K562 (cell line): ENCODE data around the gene KNDC1. TPM values are rescaled to one million over a fixed set of nuclear protein-coding genes. Genes with fewer than 3 reads are reported as not detected.

Experiments used
- ATAC-seq: fragments of 200-7000 bp; cut with Tn5 transposase; 3 replicates; pipeline ENCODE4 v1.9.1; 2020; ENCODE audit warnings: moderate library complexity
- BruUV-seq: library from RNA; stranded (reverse); fragments of 400-500 nt; replicated peaks from 2 replicates; lab custom pipeline; 2021; lab: Mats Ljungman, UMichigan
- CTCF ChIA-PET: fragments of 300-600 bp; formaldehyde crosslinking; extraction: SDS; loops from one replicate; lab custom pipeline; 2021; ENCODE audit warnings: low intra/inter-chr PET ratio; lab: Yijun Ruan, JAX
- POLR2A ChIA-PET: fragments of 300-600, 350-650 bp; sonication (Branson Sonifier 250); formaldehyde crosslinking; extraction: SDS; loops from one replicate; lab custom pipeline; 2021; ENCODE audit warnings: antibody characterized with exemption, inconsistent platforms; lab: Yijun Ruan, JAX
- DNase-seq, 4 experiments: peaks; one replicate each; pipeline versions ENCODE4 v3.0.0 to v3.0.0-alpha.2; 2011 to 2018; ENCODE audit warnings: low spot score in 3 of 4, mixed read lengths in 3 of 4; ENCODE audit errors: extremely low read depth in 1 of 4
- FAIRE-seq: peaks from 2 replicates; lab custom pipeline; 2011; peaks lifted over from hg19 to GRCh38; lab: Jason Lieb, UNC
- H2AFZ ChIP-seq: 2 replicates; pipeline ENCODE4 v1.6.0; 2011; ENCODE audit warnings: low read depth, low read length, control low read depth, inconsistent platforms
- H3K27ac ChIP-seq: fragments of 200-600 bp; 3 replicates; pipeline ENCODE4 v1.8.0; 2011; ENCODE audit warnings: low read depth, mild to moderate bottlenecking, control low read depth, inconsistent platforms, low read length, moderate library complexity, mixed read lengths; ENCODE audit errors: extremely low read depth
- H3K27me3 ChIP-seq, 2 experiments: fragments of 300-600 bp in 1 of 2; 2 replicates in 1 of 2; 3 replicates in 1 of 2; pipeline versions ENCODE4 v1.6.0 to v1.8.0; 2011; ENCODE audit warnings: inconsistent platforms in 2 of 2, low read length in 2 of 2, mild to moderate bottlenecking in 1 of 2, mixed read lengths in 1 of 2, moderate library complexity in 1 of 2; ENCODE audit not compliant: control insufficient read depth in 2 of 2, insufficient read depth in 2 of 2
- H3K36me3 ChIP-seq: fragments of 300-600 bp; 3 replicates; pipeline ENCODE4 v1.8.0; 2011; ENCODE audit warnings: mild to moderate bottlenecking, low read length, inconsistent platforms; ENCODE audit not compliant: control insufficient read depth, insufficient read depth
- H3K4me1 ChIP-seq, 2 experiments: fragments of 200-600 bp in 1 of 2; replicated peaks in 1 of 2; 2 replicates in 1 of 2; 3 replicates in 1 of 2; pipeline versions ENCODE4 v1.5.1 to v1.8.0; 2011; ENCODE audit warnings: inconsistent platforms in 2 of 2, low read length in 2 of 2, mild to moderate bottlenecking in 1 of 2, mixed read lengths in 1 of 2, moderate library complexity in 1 of 2; ENCODE audit not compliant: control insufficient read depth in 2 of 2, insufficient read depth in 2 of 2
- H3K4me2 ChIP-seq: 2 replicates; pipeline ENCODE4 v1.6.1; 2011; ENCODE audit warnings: low read length, control low read depth, inconsistent platforms, mixed read lengths; ENCODE audit not compliant: insufficient read depth
- H3K4me3 ChIP-seq: fragments of 200-600 bp; sonication (generic), shearing (Covaris generic); 2 replicates; pipeline ENCODE4 v1.5.1; 2016; ENCODE audit warnings: control low read depth, inconsistent platforms
- H3K79me2 ChIP-seq: fragments of 200-600 bp; 3 replicates; pipeline ENCODE4 v1.8.0; 2011; ENCODE audit warnings: low read length, inconsistent platforms; ENCODE audit not compliant: control insufficient read depth, insufficient read depth
- H3K9ac ChIP-seq, 2 experiments: 2 replicates each; pipeline versions ENCODE4 v1.6.0 to v1.6.1; 2011; ENCODE audit warnings: low read depth in 2 of 2, low read length in 2 of 2, control low read depth in 1 of 2, inconsistent platforms in 1 of 2, mild to moderate bottlenecking in 1 of 2, mixed read lengths in 1 of 2; ENCODE audit not compliant: insufficient read depth in 1 of 2
- H3K9me1 ChIP-seq: one replicate; pipeline ENCODE4 v1.6.0; 2011; ENCODE audit warnings: inconsistent platforms, mild to moderate bottlenecking, low read length, moderate library complexity; ENCODE audit not compliant: control insufficient read depth, insufficient read depth
- H3K9me3 ChIP-seq: replicated peaks from 2 replicates; pipeline ENCODE4 v1.5.1; 2011; ENCODE audit warnings: low read depth, low read length, inconsistent platforms; ENCODE audit not compliant: control insufficient read depth, insufficient read depth
- H4K20me1 ChIP-seq: replicated peaks from 2 replicates; pipeline ENCODE4 v1.6.1; 2011; ENCODE audit warnings: low read length, inconsistent platforms, mixed read lengths; ENCODE audit not compliant: control insufficient read depth, insufficient read depth
- ARID3A ChIP-seq: IDR thresholded peaks from 2 replicates; pipeline ENCODE4 v1.6.1; 2012; ENCODE audit warnings: low read depth, low read length, improper control_type of control experiment, borderline replicate concordance
- BHLHE40 ChIP-seq: IDR thresholded peaks from 2 replicates; pipeline ENCODE4 v1.6.1; 2011; ENCODE audit warnings: low read length, improper control_type of control experiment
- FOXA3 ChIP-seq, 2 experiments: fragments of 450-650 bp in 1 of 2; sonication (generic) in 1 of 2; formaldehyde crosslinking; IDR thresholded peaks in 1 of 2; conservative IDR thresholded peaks in 1 of 2; 2 replicates each; pipeline versions ENCODE4 v1.4.0 to v1.8.0; 2020 to 2022; ENCODE audit warnings: mild to moderate bottlenecking in 2 of 2, missing genetic modification reagents in 1 of 2
- FOXJ2 ChIP-seq: fragments of 200-800 bp; sonication (Bioruptor generic); IDR thresholded peaks from 2 replicates; pipeline ENCODE4 v1.6.1; 2016; ENCODE audit warnings: missing genetic modification characterization, missing compliant biosample characterization
- TCF3 ChIP-seq: sonication (generic); formaldehyde crosslinking; IDR thresholded peaks from 2 replicates; pipeline ENCODE4 v1.4.0; 2020; ENCODE audit warnings: mild to moderate bottlenecking, missing genetic modification reagents
- ZBTB11 ChIP-seq, 3 experiments: fragments of 200-800 bp in 1 of 3; fragments of 250-450 bp in 1 of 3; fragments of 450-650 bp in 1 of 3; sonication (Bioruptor Pico) in 1 of 3; sonication (Bioruptor generic) in 1 of 3; formaldehyde crosslinking in 1 of 3; IDR thresholded peaks; 2 replicates each; pipeline versions ENCODE4 v1.6.1 to v1.8.0; 2016 to 2022; ENCODE audit warnings: mild to moderate bottlenecking in 2 of 3, missing genetic modification characterization in 2 of 3, missing compliant biosample characterization in 1 of 3, moderate library complexity in 1 of 3
- ZNF318 ChIP-seq, 2 experiments: fragments of 450-650 bp; IDR thresholded peaks; 2 replicates each; pipeline ENCODE4 v1.6.1; 2016; ENCODE audit warnings: mild to moderate bottlenecking in 2 of 2, borderline replicate concordance in 1 of 2, low read depth in 1 of 2, moderate library complexity in 1 of 2
- WGBS: fragments of 100-300 bp; shearing (Covaris generic); methylation state at CpG from one replicate; pipeline ENCODE4 v1.1.6; 2016; ENCODE audit warnings: low coverage, mixed read lengths; ENCODE audit not compliant: insufficient coverage; ENCODE audit errors: missing lambda C conversion rate; 5-methylcytosine and 5-hydroxymethylcytosine counted together
- in situ Hi-C: fragments of 300-500 bp; cut with MboI; formaldehyde crosslinking; loops from 4 replicates; pipeline ENCODE4 v1.15.0; 2018; ENCODE audit warnings: inconsistent platforms, mixed read lengths
- intact Hi-C: fragments of 100-400 bp; cut with micrococcal nuclease; formaldehyde crosslinking; loops from 2 replicates; pipeline ENCODE4 v1.14.2; 2022
- polyA plus RNA-seq, 8 experiments: library from polyadenylated mRNA; depleted of rRNA in 4 of 8; stranded (reverse) in 5 of 8; unstranded in 3 of 8; fragments of >200 nt; fragmentation: Nextera tagmentation in 2 of 8; fragmentation: Illumina TruSeq in 1 of 8; extraction: Ambion mirVana in 2 of 8; extraction: Trizol in 1 of 8; gene quantifications; 2 replicates each; pipeline versions ENCODE4 v1.2.1 to v1.2.3, GENCODE V29; 2011 to 2014; ENCODE audit warnings: inconsistent platforms in 1 of 8, missing spikeins in 1 of 8
- total RNA-seq, 7 experiments: library from RNA; depleted of rRNA in 6 of 7; stranded (reverse); fragments of >200 nt in 6 of 7; fragmentation: Illumina TruSeq in 2 of 7; extraction: Trizol in 2 of 7; gene quantifications; 2 replicates each; pipeline versions ENCODE4 v1.2.1 to v1.2.3, GENCODE V29; 2011 to 2021; ENCODE audit warnings: low replicate concordance in 1 of 7

The KNDC1 gene
- total and polyA plus RNA-seq, 9 of the 15 experiments (the other 6 are each of a cell fraction or from before 2014, with no cell fraction given) = 0.07 to 0.26 (median 0.11) TPM; not detected in 6

GRCh38 chr10:133141958-133142340, 18.1 kb upstream of the KNDC1 start:
- H3K27me3 ChIP-seq = peaks cover 0 to 16% of the 10 kb centered on the region in 2 experiments; a peak in 2 of 5 replicates
- H3K9ac ChIP-seq = no peak overlapping the region
- H3K4me2 ChIP-seq = no peak overlapping the region
- no peaks in the 10 kb centered on the region for H3K9me1 ChIP-seq
- no peak overlapping the region for H3K27ac ChIP-seq
- H3K4me1 ChIP-seq = peaks cover 10 to 26% of the 10 kb centered on the region in 2 experiments; a peak in 4 of 5 replicates
- DNase-seq (no peak), FAIRE-seq (no peak), ATAC-seq (no peak)
- BruUV-seq = no TSS peak
- H3K9me3 ChIP-seq = no peaks in the 10 kb centered on the region
- POLR2A ChIA-PET = no interaction called here
- CTCF ChIA-PET = no interaction called here
- intact Hi-C loops (loop anchor here (5.0 kb wide), 1 partner anchor 105 kb away; no protein-coding TSS in a partner anchor), in situ Hi-C loops (loop anchor here (5.0 kb wide), 1 partner anchor 165 kb away; the partner anchor contains the start of genes TUBGCP2 and ZNF511)
- H3K36me3 ChIP-seq = no peaks in the 10 kb centered on the region
- no peaks in the 10 kb centered on the region for H3K79me2 ChIP-seq
- no peak overlapping the region for H3K4me3 ChIP-seq
- 57% methylated on average over 22 of the region's 27 CpGs for WGBS
- H4K20me1 ChIP-seq = no peaks in the 10 kb centered on the region
- no peak overlapping the region for H2AFZ ChIP-seq
- no peak for TF ChIP-seq FOXA3 (CRISPR knock-in tag; conservative IDR thresholded peaks at IDR 0.05 in 1 of 2, IDR thresholded peaks at IDR 0.05 in 1 of 2)
- no peak for TF ChIP-seq ZBTB11 (CRISPR knock-in tag; IDR thresholded peaks at IDR 0.05)
- TF ChIP-seq BHLHE40 = no peak
- no peak for TF ChIP-seq ARID3A
- no peak for TF ChIP-seq ZNF318 (IDR thresholded peaks at IDR 0.05; ENCODE audit: borderline replicate concordance in 1 of 2, low read depth in 1 of 2)
- no peak for TF ChIP-seq FOXJ2 (tag)
- TF ChIP-seq TCF3 (CRISPR knock-in tag) = no peak
